ENCODE data around the gene EXT2.

Gene EXT2

DNA sequence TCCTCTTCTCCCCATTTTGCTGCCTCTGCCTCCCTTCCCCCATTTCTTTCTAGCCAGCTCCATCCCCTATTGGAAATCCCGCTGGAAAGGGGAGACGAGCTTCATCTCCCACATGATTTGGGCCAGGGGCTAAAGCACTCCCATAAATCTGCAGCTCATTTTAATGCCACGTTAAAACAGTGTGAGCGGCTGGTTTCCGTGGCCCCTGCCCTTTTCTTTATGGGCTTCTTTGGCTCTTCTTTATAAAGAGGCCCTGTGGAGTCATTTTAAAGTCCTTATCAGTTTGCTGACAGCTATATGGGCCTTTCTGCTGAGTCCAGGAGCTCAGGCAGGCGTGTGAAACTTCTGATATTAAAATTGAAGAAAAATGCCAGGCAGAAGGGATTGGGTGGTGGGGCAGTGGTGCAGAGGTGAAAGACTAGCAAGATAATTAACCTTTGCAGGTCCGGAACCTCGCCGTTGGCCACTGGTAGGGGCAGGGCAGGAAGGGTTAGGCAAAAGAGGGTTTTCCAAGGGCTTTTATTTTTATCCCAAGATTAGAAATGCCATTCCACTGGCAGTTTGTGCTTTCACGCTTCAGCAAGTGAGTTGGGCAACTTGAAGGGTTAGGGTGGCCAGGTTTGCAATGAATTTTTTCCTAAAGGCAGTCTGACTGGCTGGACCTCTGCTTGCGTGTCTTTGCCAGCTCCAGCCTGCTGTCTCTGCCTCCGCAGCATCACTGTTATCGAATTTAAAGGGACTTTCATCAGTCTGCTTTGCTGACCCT is 44.3 kb downstream of the EXT2 start:
- H3K4me3 ChIP-seq: peak overlapping the region; percentile 31
- peak overlapping the region; percentile 29 to 70 for H3K27ac ChIP-seq
- TF ChIP-seq, protein P1, sequence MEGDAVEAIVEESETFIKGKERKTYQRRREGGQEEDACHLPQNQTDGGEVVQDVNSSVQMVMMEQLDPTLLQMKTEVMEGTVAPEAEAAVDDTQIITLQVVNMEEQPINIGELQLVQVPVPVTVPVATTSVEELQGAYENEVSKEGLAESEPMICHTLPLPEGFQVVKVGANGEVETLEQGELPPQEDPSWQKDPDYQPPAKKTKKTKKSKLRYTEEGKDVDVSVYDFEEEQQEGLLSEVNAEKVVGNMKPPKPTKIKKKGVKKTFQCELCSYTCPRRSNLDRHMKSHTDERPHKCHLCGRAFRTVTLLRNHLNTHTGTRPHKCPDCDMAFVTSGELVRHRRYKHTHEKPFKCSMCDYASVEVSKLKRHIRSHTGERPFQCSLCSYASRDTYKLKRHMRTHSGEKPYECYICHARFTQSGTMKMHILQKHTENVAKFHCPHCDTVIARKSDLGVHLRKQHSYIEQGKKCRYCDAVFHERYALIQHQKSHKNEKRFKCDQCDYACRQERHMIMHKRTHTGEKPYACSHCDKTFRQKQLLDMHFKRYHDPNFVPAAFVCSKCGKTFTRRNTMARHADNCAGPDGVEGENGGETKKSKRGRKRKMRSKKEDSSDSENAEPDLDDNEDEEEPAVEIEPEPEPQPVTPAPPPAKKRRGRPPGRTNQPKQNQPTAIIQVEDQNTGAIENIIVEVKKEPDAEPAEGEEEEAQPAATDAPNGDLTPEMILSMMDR (IDR thresholded peaks at IDR 0.05): no peak
- DNase-seq (ENCODE audit: low spot score): no peak

DNA sequence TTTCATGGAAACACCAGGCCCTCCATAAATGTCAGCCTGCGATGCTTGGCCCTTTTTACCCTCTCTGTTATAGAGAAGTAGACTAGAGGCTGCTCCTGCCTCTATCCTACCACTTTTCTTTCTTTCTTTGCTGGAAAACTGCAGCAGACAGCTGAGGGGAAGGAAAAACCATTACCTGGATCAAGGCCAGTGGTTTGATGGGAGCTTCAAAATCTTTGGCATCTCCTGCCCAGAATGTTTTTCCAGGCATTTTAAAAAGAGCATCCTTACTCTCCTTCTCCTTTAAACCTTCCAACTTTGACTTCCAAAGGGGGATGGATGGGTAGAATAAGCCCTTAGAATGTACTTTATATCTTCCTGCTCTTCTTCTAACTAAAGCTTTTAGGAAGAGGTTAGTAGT is 44.9 kb downstream of the EXT2 start:
- Histone ChIP-seq H3K27ac (peak overlapping the region; percentile 29 to 70), H3K4me3 (peak overlapping the region; percentile 31)
- DNase-seq (ENCODE audit: low spot score): no peak
- TF ChIP-seq, protein P1 (IDR thresholded peaks at IDR 0.05): no peak

DNA sequence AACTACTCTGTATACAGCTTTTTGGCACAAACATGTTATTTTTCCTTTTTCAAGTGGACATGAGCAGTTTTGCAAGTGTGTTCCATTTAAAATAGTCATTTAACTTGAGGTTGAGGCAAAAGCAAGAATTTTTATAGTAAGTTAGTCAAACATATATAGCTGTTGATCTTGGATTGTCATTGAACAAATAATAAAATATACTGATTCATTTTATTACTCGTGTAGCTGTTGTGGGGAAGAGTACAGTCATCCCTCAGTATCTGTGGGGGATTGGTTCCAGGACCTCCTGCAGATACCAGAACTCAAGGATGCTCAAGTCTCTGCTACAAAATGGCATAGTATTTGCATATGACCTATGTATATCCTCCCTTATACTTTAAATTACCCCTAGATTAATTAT is 45.3 kb downstream of the EXT2 start:
- no peak for DNase-seq (ENCODE audit: low spot score)

DNA sequence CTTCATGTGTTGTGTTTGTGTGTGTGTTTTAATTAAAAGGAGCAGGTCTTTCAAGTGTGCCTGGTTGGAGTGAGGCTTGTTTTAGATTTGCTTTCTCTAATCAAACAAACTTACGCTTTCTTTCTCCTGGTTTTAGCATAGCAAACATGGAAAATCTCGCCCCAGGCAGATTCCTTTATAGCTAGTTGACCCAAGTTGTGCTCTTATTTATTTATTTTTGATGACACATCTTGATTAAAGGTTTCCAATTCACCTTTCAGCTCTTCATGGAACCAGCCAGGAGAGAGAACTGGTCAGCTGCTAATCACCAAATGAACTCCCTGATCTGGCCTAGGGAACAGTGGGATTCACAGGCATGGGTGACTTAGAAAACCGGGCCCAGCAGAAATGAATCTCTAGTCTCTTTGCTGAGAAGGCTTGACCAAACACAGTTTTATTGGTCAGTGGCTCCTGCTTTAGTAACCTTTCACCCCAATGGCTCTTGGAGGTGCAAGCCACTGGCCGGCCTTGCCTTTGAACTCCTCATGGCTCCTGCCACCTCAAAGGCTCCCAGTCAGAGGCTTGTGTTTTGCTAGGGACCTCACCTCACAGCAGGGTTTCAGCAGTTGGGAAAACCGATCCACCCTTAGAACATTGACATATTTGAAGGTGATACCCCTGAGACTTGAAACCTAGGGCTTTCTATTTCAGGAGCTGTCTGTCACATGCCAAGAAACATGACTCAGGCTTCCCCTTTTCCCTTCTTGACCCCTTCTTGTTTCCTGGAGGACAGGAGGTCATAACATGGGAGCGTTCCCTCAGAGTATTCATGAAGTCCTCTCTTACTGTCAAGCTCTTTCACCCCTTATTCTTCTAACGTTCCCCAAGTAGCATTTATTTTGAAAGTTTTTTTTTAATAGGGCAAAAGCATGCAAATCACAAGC is 48.8 kb downstream of the EXT2 start:
- no peak for DNase-seq (ENCODE audit: low spot score)
- Histone ChIP-seq H3K27ac (no peak overlapping the region), H3K4me3 (no peak overlapping the region)
- TF ChIP-seq, protein P1 (IDR thresholded peaks at IDR 0.05): no peak

More for the DNA sequence above, 45.3 kb downstream of the EXT2 start:
- H3K4me3 ChIP-seq: no peak overlapping the region
- TF ChIP-seq, protein P1 (IDR thresholded peaks at IDR 0.05): no peak
- no peak overlapping the region for H3K27ac ChIP-seq

DNA sequence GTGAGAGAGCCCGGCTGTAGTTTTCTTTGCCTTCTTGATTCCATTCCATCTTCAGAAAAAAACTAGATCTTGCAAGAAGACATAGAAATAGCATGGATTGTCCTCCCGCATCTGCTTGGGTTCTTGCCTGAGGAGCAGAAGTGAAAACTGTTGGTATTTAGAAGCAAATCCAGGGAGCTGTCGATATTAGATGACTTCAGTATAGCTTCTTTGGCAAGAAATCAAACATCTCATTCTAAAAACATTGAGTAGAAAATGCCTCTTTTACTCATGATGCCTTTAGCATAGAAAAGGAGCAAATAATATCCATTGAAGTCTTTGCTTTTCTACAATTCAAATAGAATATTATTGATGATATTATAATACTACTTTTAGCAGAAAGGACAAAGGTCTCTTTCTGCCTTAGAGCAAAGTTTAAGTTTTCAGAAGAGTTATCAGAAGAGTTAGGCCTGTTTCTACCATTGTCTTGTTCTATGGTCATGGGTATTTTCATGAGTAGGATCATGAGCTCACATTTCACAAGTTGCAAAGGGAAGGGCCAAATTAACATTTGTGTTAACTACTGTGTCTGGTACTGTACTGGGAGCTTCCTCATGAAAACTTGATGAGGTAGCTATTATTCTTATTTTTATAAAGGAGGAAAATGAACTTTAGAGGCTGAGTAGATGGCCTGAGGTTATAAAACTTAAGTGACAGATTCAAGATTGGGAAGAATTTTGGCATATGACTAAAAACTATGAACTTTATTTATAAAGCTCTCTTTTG is 49.7 kb downstream of the EXT2 start:
- no peak for DNase-seq (ENCODE audit: low spot score)
- no peak overlapping the region for H3K27ac ChIP-seq
- no peak overlapping the region for H3K4me3 ChIP-seq
- TF ChIP-seq, protein P1 (IDR thresholded peaks at IDR 0.05): no peak

DNA sequence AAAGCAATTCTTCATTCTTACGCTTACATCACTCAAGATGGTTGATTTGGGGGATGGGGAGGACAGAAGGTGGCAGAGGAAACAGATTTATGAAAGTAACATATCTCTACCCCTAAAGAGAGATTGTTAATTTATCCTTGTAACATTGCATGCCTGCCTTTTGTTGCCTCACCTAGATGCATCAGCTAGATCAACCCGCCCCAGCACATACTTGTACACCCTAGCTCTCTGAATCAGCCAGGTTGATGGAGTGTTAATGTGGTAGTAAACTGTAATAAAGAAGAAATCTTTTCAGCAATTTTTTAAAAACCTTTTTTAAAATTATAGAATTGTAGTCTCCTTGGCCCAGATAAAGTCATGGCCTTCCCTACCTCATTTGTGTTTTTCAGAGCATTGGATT is 51.5 kb downstream of the EXT2 start:
- DNase-seq (ENCODE audit: low spot score): no peak
- no peak overlapping the region for H3K4me3 ChIP-seq
- TF ChIP-seq, protein P1 (IDR thresholded peaks at IDR 0.05): no peak
- no peak overlapping the region for H3K27ac ChIP-seq

Measured in coronary artery (tissue), 2 donors.